Heart left ventricle (tissue), 16 donors: Measurements from ENCODE around the gene MGAT4B. TPM values are rescaled to one million over a fixed set of nuclear protein-coding genes. Genes with fewer than 3 reads are reported as not detected.

Source experiments
- ATAC-seq, 4 donors: fragments of 200-7000 bp; cut with Tn5 transposase; one replicate each; pipeline ENCODE4 v1.9.1; 2020 to 2022; ENCODE audit warnings: moderate library complexity in 4 of 4, mild to moderate bottlenecking in 3 of 4, moderate number of reproducible peaks in 1 of 4
- DNase-seq, 5 donors: peaks; one replicate each; pipeline ENCODE4 v3.0.0-alpha.2; 2020
- H3K27ac ChIP-seq, 12 donors: fragments of 200-600 bp; sonication (generic) in 4 of 12; one replicate each; pipeline versions ENCODE4 v1.5.0 to v1.8.0; 2016 to 2022; ENCODE audit warnings: mild to moderate bottlenecking in 2 of 12
- H3K27me3 ChIP-seq, 9 donors: fragments of 200-600 bp; sonication (generic) in 2 of 9; one replicate each; pipeline versions ENCODE4 v1.5.1 to v1.8.0; 2016 to 2022; ENCODE audit warnings: mild to moderate bottlenecking in 3 of 9
- H3K36me3 ChIP-seq, 9 donors: fragments of 200-600 bp; sonication (generic) in 2 of 9; one replicate each; pipeline versions ENCODE4 v1.5.0 to v1.8.0; 2018 to 2022; ENCODE audit warnings: mild to moderate bottlenecking in 2 of 9
- H3K4me1 ChIP-seq, 12 donors: fragments of 200-600 bp; sonication (generic) in 4 of 12; one replicate each; pipeline versions ENCODE4 v1.5.0 to v1.8.0; 2016 to 2022; ENCODE audit warnings: mild to moderate bottlenecking in 3 of 12
- H3K4me3 ChIP-seq, 12 donors: fragments of 200-600 bp; sonication (generic) in 4 of 12; one replicate each; pipeline versions ENCODE4 v1.5.0 to v1.8.0; 2017 to 2022; ENCODE audit warnings: mild to moderate bottlenecking in 9 of 12, moderate library complexity in 4 of 12
- H3K9me3 ChIP-seq, 12 donors: fragments of 200-600 bp; sonication (generic) in 4 of 12; one replicate each; pipeline versions ENCODE4 v1.5.0 to v1.8.0; 2016 to 2022; ENCODE audit warnings: mild to moderate bottlenecking in 1 of 12
- POLR2A ChIP-seq, 2 donors: fragments of 450-650 bp; IDR thresholded peaks; one replicate each; pipeline ENCODE4 v1.6.1; 2017; ENCODE audit warnings: antibody characterized with exemption in 2 of 2, mild to moderate bottlenecking in 2 of 2, moderate library complexity in 2 of 2
- WGBS, 4 donors: extraction: QIAGEN DNeasy Blood & Tissue Kit in 2 of 4; methylation state at CpG; one replicate each; pipeline versions ENCODE4 v1.1.5 to v1.1.7; 2013 to 2018; 5-methylcytosine and 5-hydroxymethylcytosine counted together
- intact Hi-C, 10 donors: fragments of 100-400 bp; cut with DNase I; formaldehyde crosslinking; loops; one replicate each; pipeline versions ENCODE4 v1.11.1 to v1.14.2; 2022
- polyA plus RNA-seq, 2 donors: library from polyadenylated mRNA; stranded (reverse); fragments of 200-250 nt; gene quantifications; one replicate each; pipeline ENCODE4 v1.2.3, GENCODE V29; 2013
- total RNA-seq, 9 donors: library from RNA; depleted of rRNA in 2 of 9; stranded (reverse); fragments of >200 nt in 2 of 9; fragmentation: NEBNext Ultra II Directional in 3 of 9; extraction: Animal tissue kit (Norgen Biotek cat#: 25700) in 3 of 9; gene quantifications; one replicate each; pipeline versions ENCODE4 v1.1.0 to v1.2.4, GENCODE V29; 2016 to 2023
- TF ChIP-seq, protein P1 (sequence below), 12 donors: fragments of 200-600 bp; sonication (generic) in 4 of 12; IDR thresholded peaks; one replicate each; pipeline versions ENCODE4 v1.5.0 to v1.8.0; 2018 to 2022; ENCODE audit warnings: antibody characterized with exemption in 12 of 12, mild to moderate bottlenecking in 5 of 12
- donor health status: ischemic (EF 13 %, LVEDD 7.1; RV severe dilation, severe dysfunction).
- donor health status: healthy with polysubstance abuse.
- donor health status: DM: no; HTN: yes; CAD: no.
- donor health status: DM: no; HTN: no; CAD: no.
- donor health status: ischemic (EF 25% LVEDD 6.9; RV normal size, moderate dysfunction).
- donor health status: ischemic (EF 25% LVEDD 5.7; RV mildly dilated, moderate dysfunction).
- donor health status: healthy.
- donor health status: DM: yes; HTN: yes; CAD: no.
- donor health status: ischemic (EF 35%, LVEDD 5.7; RV mildly dilated, moderate dysfunction).
- donor health status: nonischemic (EF 11% LVEDD 7.7; RV severe dilation, severe dysfunction).
- donor health status: DM: yes; HTN: yes; CAD: no.
- donor health status: PGD.
- donor health status: ischemic (EF 29% LVEDD 5.4; RV normal size, mild dysfunction).
- donor health status: nonischemic (EF 23%, LVEDD 6.1; RV moderate dilation, normal function).

MGAT4B gene
- total and polyA plus RNA-seq, 11 donors = 49.6 to 209 (median 105) TPM

DNA sequence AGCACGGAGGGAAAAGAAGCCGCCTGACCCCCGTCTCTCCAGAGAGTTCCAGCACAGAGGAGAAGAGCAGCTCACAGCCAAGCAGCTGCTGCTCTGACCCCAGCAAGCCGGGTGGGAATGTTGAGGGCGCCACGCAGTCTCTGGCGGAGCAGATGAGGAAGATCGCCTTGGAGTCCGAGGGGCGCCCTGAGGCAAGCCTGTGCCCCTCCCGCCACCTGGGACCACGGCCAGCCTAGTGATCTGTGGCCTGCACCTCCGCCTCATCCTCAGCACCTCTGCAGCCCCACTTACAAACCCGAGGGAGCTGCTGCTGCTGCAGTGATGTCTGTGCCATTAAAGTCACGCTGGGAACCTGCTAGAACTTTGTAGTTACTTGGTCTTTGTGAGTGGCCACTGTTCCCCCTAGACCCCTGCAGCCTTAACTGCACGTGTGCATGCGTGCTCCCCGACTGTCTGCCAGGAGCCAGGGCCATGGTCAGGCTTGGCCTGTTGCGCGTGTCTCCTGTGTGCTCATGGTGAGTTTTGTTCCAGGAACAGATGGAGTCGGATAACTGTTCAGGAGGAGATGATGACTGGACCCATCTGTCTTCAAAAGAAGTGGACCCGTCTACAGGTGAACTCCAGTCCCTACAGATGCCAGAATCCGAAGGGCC, 26.5 kb upstream of the MGAT4B start:
- Histone ChIP-seq H3K36me3 (peaks cover 0 to 96% (median 90%) of the 10 kb centered on the region in 9 donors), H3K27ac (peak overlapping the region in 1 of 12 donors; percentile 27), H3K9me3 (no peaks in the 10 kb centered on the region), H3K4me3 (no peak overlapping the region), H3K27me3 (no peaks in the 10 kb centered on the region), H3K4me1 (peaks cover 0 to 28% (median 8%) of the 10 kb centered on the region in 12 donors)
- WGBS, 4 donors = 85 to 88% (median 87%) methylated on average over 13 to 23 of the region's 23 CpGs
- TF ChIP-seq, protein P1, sequence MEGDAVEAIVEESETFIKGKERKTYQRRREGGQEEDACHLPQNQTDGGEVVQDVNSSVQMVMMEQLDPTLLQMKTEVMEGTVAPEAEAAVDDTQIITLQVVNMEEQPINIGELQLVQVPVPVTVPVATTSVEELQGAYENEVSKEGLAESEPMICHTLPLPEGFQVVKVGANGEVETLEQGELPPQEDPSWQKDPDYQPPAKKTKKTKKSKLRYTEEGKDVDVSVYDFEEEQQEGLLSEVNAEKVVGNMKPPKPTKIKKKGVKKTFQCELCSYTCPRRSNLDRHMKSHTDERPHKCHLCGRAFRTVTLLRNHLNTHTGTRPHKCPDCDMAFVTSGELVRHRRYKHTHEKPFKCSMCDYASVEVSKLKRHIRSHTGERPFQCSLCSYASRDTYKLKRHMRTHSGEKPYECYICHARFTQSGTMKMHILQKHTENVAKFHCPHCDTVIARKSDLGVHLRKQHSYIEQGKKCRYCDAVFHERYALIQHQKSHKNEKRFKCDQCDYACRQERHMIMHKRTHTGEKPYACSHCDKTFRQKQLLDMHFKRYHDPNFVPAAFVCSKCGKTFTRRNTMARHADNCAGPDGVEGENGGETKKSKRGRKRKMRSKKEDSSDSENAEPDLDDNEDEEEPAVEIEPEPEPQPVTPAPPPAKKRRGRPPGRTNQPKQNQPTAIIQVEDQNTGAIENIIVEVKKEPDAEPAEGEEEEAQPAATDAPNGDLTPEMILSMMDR (IDR thresholded peaks at IDR 0.05) = no peak
- intact Hi-C loops = no loop called here
- ATAC-seq = no peak
- DNase-seq = no peak

DNA sequence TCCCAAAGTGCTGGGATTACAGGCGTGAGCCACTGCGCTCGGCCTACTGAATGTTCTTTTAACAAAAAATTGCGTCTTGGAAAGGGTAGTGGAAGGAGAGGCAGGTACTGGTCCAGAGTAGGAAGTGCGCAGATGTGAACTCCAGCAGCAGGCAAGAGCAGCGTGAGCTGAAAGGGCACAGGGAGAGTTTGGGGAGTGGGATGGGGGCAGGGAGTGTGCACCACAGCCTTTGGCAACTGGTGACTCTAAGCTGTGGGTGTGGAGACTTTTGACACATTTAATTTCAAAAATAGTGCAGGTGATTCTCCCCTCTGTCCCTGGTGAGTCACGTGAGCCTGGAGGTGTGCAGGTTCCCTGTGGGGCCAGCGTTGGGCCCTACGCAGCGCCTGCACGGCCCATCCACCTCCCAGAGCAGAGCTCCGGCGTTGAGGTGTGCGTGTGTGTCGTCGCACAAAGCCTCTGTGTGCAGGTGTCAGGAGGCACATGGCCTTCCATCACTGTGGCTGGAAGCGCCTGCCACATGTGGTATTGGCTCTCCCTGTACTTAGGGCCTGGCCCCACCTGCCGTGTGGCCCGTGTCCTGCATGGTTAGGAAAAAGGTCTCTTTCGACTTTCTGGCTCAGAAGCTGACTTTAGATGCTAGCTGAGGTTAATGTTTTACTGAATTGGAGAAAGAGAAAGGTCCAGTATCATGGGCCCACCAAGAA, 25.5 kb upstream of the MGAT4B start:
- H3K36me3 ChIP-seq = peaks cover 0 to 96% (median 90%) of the 10 kb centered on the region in 9 donors
- H3K27ac ChIP-seq = no peak overlapping the region
- 92 to 94% (median 93%) methylated on average over 16 to 20 of the region's 20 CpGs for WGBS, 4 donors
- intact Hi-C loops = no loop called here
- H3K4me3 ChIP-seq = no peak overlapping the region
- H3K9me3 ChIP-seq = no peaks in the 10 kb centered on the region
- DNase-seq (no peak), ATAC-seq (no peak)
- H3K27me3 ChIP-seq = no peaks in the 10 kb centered on the region
- TF ChIP-seq, protein P1 (IDR thresholded peaks at IDR 0.05) = no peak
- TF ChIP-seq POLR2A (IDR thresholded peaks at IDR 0.05) = no peak
- H3K4me1 ChIP-seq = peaks cover 0 to 34% (median 16%) of the 10 kb centered on the region in 12 donors

- DNase-seq (no peak), ATAC-seq (no peak)
- TF ChIP-seq, protein P1 (IDR thresholded peaks at IDR 0.05) = no peak
- TF ChIP-seq POLR2A (IDR thresholded peaks at IDR 0.05) = no peak
- Histone ChIP-seq H3K9me3 (no peaks in the 10 kb centered on the region), H3K4me1 (peaks cover 0 to 31% (median 15%) of the 10 kb centered on the region in 12 donors), H3K27ac (no peak overlapping the region), H3K27me3 (no peaks in the 10 kb centered on the region), H3K36me3 (peaks cover 0 to 96% (median 90%) of the 10 kb centered on the region in 9 donors), H3K4me3 (no peak overlapping the region)
- 93 to 97% (median 96%) methylated on average over 7 of the region's 7 CpGs for WGBS, 4 donors
- intact Hi-C loops = no loop called here
These were observed 24.3 kb upstream of the MGAT4B start for GRCh38 chr5:179830818-179831468.
